CD14-positive monocyte (primary cell): Measurements from ENCODE around the gene BCAS4. TPM values are rescaled to one million over a fixed set of nuclear protein-coding genes. Genes with fewer than 3 reads are reported as not detected.

ENCODE experiments used
- DNase-seq, 3 donors: peaks; one replicate each; pipeline ENCODE4 v3.0.0-alpha.2; 2011 to 2022
- H2AFZ ChIP-seq: 2 replicates; pipeline ENCODE4 v1.6.0; 2012; ENCODE audit warnings: mild to moderate bottlenecking, low read depth, low read length, inconsistent platforms; ENCODE audit not compliant: insufficient read depth, poor library complexity, severe bottlenecking
- H3K27ac ChIP-seq, 2 donors: 1 replicate in 1 of 2; 2 replicates in 1 of 2; pipeline ENCODE4 v1.5.1; 2012 to 2013; ENCODE audit warnings: low read length in 2 of 2, control low read depth in 1 of 2, inconsistent platforms in 1 of 2, low read depth in 1 of 2, mild to moderate bottlenecking in 1 of 2
- H3K27me3 ChIP-seq, 2 donors: one replicate each; pipeline versions ENCODE4 v1.6.0 to v1.6.1; 2011 to 2013; ENCODE audit warnings: low read length in 2 of 2; ENCODE audit not compliant: control insufficient read depth in 2 of 2, insufficient read depth in 2 of 2
- H3K36me3 ChIP-seq, 2 donors: replicated peaks in 1 of 2; 1 replicate in 1 of 2; 2 replicates in 1 of 2; pipeline versions ENCODE4 v1.5.1 to v1.6.1; 2012 to 2013; ENCODE audit warnings: low read length in 2 of 2, control low read depth in 1 of 2, inconsistent platforms in 1 of 2, mild to moderate bottlenecking in 1 of 2; ENCODE audit not compliant: insufficient read depth in 2 of 2, control insufficient read depth in 1 of 2
- H3K4me1 ChIP-seq, 2 donors: 1 replicate in 1 of 2; 2 replicates in 1 of 2; pipeline versions ENCODE4 v1.5.1 to v1.6.1; 2012 to 2013; ENCODE audit warnings: low read length in 2 of 2, control low read depth in 1 of 2, inconsistent platforms in 1 of 2, mild to moderate bottlenecking in 1 of 2, moderate library complexity in 1 of 2; ENCODE audit not compliant: insufficient read depth in 2 of 2, control insufficient read depth in 1 of 2
- H3K4me2 ChIP-seq: replicated peaks from 2 replicates; pipeline ENCODE3; 2012; ENCODE audit warnings: low read length, moderate library complexity, mild to moderate bottlenecking; ENCODE audit not compliant: poor library complexity, severe bottlenecking; ENCODE audit errors: extremely low read depth
- H3K4me3 ChIP-seq, 3 experiments: fragments of 200-600 bp in 1 of 3; sonication (generic) in 1 of 3; replicated peaks in 1 of 3; 1 replicate in 2 of 3; 2 replicates in 1 of 3; pipeline ENCODE4 v1.5.1; 2011 to 2013; ENCODE audit warnings: low read length in 3 of 3, mild to moderate bottlenecking in 3 of 3, control low read depth in 2 of 3, low read depth in 2 of 3, inconsistent platforms in 1 of 3, moderate library complexity in 1 of 3
- H3K79me2 ChIP-seq: 2 replicates; pipeline ENCODE4 v1.6.0; 2012; ENCODE audit warnings: mild to moderate bottlenecking, control low read depth, inconsistent platforms, low read length, moderate library complexity; ENCODE audit not compliant: insufficient read depth
- H3K9ac ChIP-seq: 2 replicates; pipeline ENCODE4 v1.6.0; 2017; ENCODE audit warnings: low read length, mild to moderate bottlenecking; ENCODE audit not compliant: insufficient read depth, poor library complexity, severe bottlenecking
- H3K9me3 ChIP-seq, 2 donors: replicated peaks in 1 of 2; 1 replicate in 1 of 2; 2 replicates in 1 of 2; pipeline versions ENCODE4 v1.5.1 to v1.6.1; 2012 to 2013; ENCODE audit warnings: low read length in 2 of 2, control low read depth in 1 of 2; ENCODE audit not compliant: control insufficient read depth in 1 of 2, insufficient read depth in 1 of 2
- H4K20me1 ChIP-seq: 2 replicates; pipeline ENCODE4 v1.6.0; 2012; ENCODE audit warnings: mild to moderate bottlenecking, low read length, control low read depth, moderate library complexity; ENCODE audit not compliant: insufficient read depth
- H3K27ac Mint-ChIP-seq, 7 donors: one replicate each; pipeline ENCODE4 v1.8.0; 2020; ENCODE audit warnings: mild to moderate bottlenecking in 7 of 7, mixed read lengths in 7 of 7, moderate library complexity in 6 of 7, inconsistent platforms in 2 of 7
- H3K27me3 Mint-ChIP-seq, 3 donors: one replicate each; pipeline ENCODE4 v1.8.0; 2021 to 2022; ENCODE audit warnings: low read depth in 3 of 3, mild to moderate bottlenecking in 3 of 3, mixed read lengths in 3 of 3, moderate library complexity in 3 of 3, inconsistent platforms in 1 of 3
- H3K36me3 Mint-ChIP-seq, 2 donors: one replicate each; pipeline ENCODE4 v1.8.0; 2020; ENCODE audit warnings: mixed read lengths in 2 of 2, inconsistent platforms in 1 of 2, mild to moderate bottlenecking in 1 of 2
- H3K4me1 Mint-ChIP-seq: one replicate; pipeline ENCODE4 v1.8.0; 2020; ENCODE audit warnings: mild to moderate bottlenecking, mixed read lengths
- H3K4me3 Mint-ChIP-seq, 2 donors: one replicate each; pipeline ENCODE4 v1.8.0; 2020; ENCODE audit warnings: mild to moderate bottlenecking in 2 of 2, mixed read lengths in 2 of 2, moderate library complexity in 1 of 2
- H3K9me3 Mint-ChIP-seq, 7 donors: one replicate each; pipeline ENCODE4 v1.8.0; 2020 to 2022; ENCODE audit warnings: mixed read lengths in 7 of 7, mild to moderate bottlenecking in 6 of 7, moderate library complexity in 6 of 7, inconsistent platforms in 2 of 7
- WGBS: methylation state at CpG from one replicate; pipeline ENCODE4 v1.1.5; 2013; ENCODE audit warnings: missing lambda C conversion rate; ENCODE audit not compliant: insufficient coverage; 5-methylcytosine and 5-hydroxymethylcytosine counted together
- intact Hi-C, 2 donors: fragments of 100-400 bp; cut with micrococcal nuclease; formaldehyde crosslinking; loops; one replicate each; pipeline versions ENCODE4 v1.15.0 to v1.15.1; 2023
- polyA plus RNA-seq, 3 donors: library from polyadenylated mRNA; depleted of rRNA in 1 of 3; unstranded in 2 of 3; stranded (reverse) in 1 of 3; fragments of 300-500 nt in 2 of 3; fragments of >200 nt in 1 of 3; fragmentation: Illumina TruSeq in 2 of 3; gene quantifications; 1 replicate in 2 of 3; 2 replicates in 1 of 3; pipeline ENCODE4 v1.2.3, GENCODE V29; 2012 to 2021
- TF ChIP-seq, protein P1 (sequence below): fragments of 200-600 bp; IDR thresholded peaks from one replicate; pipeline ENCODE4 v1.8.0; 2022; ENCODE audit warnings: antibody characterized with exemption, mild to moderate bottlenecking

Gene BCAS4
- polyA plus RNA-seq, 3 donors, result 0.16 to 1.0 (median 0.69) TPM

DNA sequence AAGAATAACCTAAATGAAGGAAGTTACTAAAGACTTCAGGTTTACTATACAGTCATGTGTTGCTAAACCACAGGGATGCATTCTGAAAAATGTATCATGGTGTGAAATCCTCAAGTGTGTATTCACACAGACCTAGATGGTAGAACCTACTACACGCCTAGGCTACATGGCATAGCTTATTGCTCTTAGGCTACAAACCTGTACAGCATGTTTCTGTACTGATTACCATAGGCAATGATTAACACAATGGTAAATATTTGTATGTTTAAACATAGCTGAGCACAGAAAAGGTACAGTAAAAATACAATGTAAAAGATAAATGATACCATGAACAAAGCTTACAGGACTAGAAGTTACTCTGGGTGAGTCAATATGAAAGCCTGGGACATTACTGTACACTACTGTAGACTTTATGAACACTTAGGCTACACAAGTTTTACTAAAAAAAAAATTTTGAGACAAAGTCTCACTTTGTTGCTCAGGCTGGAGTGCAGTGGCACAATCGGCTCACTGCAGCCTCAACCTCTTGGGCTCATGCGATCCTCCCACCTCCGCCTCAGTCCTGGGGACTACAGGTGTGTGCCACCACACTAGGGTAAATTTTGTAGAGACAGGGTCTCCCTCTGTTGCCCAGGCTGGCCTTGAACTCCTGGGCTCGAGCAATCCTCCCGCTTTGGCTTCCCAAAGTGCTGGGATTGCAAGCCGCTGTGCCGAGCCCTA, 100.4 kb downstream of the BCAS4 start:
- H3K4me3 Mint-ChIP-seq, result no peak overlapping the region
- no peaks in the 10 kb centered on the region for H3K4me1 Mint-ChIP-seq
- TF ChIP-seq, protein P1, sequence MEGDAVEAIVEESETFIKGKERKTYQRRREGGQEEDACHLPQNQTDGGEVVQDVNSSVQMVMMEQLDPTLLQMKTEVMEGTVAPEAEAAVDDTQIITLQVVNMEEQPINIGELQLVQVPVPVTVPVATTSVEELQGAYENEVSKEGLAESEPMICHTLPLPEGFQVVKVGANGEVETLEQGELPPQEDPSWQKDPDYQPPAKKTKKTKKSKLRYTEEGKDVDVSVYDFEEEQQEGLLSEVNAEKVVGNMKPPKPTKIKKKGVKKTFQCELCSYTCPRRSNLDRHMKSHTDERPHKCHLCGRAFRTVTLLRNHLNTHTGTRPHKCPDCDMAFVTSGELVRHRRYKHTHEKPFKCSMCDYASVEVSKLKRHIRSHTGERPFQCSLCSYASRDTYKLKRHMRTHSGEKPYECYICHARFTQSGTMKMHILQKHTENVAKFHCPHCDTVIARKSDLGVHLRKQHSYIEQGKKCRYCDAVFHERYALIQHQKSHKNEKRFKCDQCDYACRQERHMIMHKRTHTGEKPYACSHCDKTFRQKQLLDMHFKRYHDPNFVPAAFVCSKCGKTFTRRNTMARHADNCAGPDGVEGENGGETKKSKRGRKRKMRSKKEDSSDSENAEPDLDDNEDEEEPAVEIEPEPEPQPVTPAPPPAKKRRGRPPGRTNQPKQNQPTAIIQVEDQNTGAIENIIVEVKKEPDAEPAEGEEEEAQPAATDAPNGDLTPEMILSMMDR, result no peak
- no peak overlapping the region for H2AFZ ChIP-seq
- H3K27me3 Mint-ChIP-seq, result peaks cover 0 to 3% (median 0%) of the 10 kb centered on the region in 3 donors
- H3K27ac Mint-ChIP-seq, result no peak overlapping the region
- peaks cover 54% of the 10 kb centered on the region for H4K20me1 ChIP-seq
- no peaks in the 10 kb centered on the region for H3K4me1 ChIP-seq
- peaks cover 0 to 2% (median 0%) of the 10 kb centered on the region in 7 donors for H3K9me3 Mint-ChIP-seq
- H3K27ac ChIP-seq, result no peak overlapping the region
- 100% methylated on average over 4 of the region's 8 CpGs for WGBS
- H3K79me2 ChIP-seq, result peaks cover 8% of the 10 kb centered on the region
- H3K36me3 Mint-ChIP-seq, result peaks cover 65 to 86% of the 10 kb centered on the region in 2 donors
- H3K4me2 ChIP-seq, result no peak overlapping the region
- H3K9me3 ChIP-seq, result no peaks in the 10 kb centered on the region
- no peak overlapping the region for H3K9ac ChIP-seq
- H3K36me3 ChIP-seq, result peaks cover 74 to 100% of the 10 kb centered on the region in 2 donors
- H3K27me3 ChIP-seq, result no peaks in the 10 kb centered on the region
- no peak for DNase-seq
- intact Hi-C loops, result no loop called here
- H3K4me3 ChIP-seq, result no peak overlapping the region

DNA sequence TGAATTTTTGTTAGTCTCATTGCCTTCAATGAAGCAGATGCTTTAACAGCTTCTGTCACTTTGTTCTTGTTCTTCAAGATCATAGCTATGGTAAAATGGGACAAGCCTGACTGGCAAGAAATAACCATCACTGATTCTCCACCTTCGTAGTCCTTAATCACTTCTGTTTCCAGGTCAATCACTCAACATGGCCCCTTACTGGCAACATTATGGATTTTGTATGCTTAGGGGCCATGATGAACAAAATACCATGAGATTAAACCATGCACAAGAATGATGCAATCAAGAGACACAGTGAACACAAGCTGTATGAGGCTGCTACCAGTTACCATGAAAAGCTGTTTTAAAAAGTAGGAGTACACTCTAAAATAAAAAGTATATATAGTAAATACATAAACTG, 103.6 kb downstream of the BCAS4 start:
- Histone ChIP-seq H3K27me3 (no peaks in the 10 kb centered on the region), H3K9ac (no peak overlapping the region), H2AFZ (no peak overlapping the region), H3K36me3 (peaks cover 65 to 100% of the 10 kb centered on the region in 2 donors), H3K4me1 (no peaks in the 10 kb centered on the region), H3K9me3 (no peaks in the 10 kb centered on the region), H3K4me3 (no peak overlapping the region), H4K20me1 (peaks cover 65% of the 10 kb centered on the region), H3K4me2 (no peak overlapping the region), H3K27ac (no peak overlapping the region), H3K79me2 (peaks cover 40% of the 10 kb centered on the region)
- H3K27ac Mint-ChIP-seq, result peak overlapping the region in 1 of 7 donors; percentile 16
- TF ChIP-seq, protein P1, result no peak
- H3K4me3 Mint-ChIP-seq, result no peak overlapping the region
- no CpG with 5 or more reads among the region's 1 CpG for WGBS
- intact Hi-C loops, result no loop called here
- DNase-seq, result no peak
- no peaks in the 10 kb centered on the region for H3K4me1 Mint-ChIP-seq
- no peaks in the 10 kb centered on the region for H3K9me3 Mint-ChIP-seq
- H3K36me3 Mint-ChIP-seq, result peaks cover 56 to 86% of the 10 kb centered on the region in 2 donors
- H3K27me3 Mint-ChIP-seq, result peaks cover 0 to 3% (median 2%) of the 10 kb centered on the region in 3 donors
